SU-DHL-6 (cell line): ENCODE results near the gene TMEM239.

ENCODE experiments used
- H2AFZ ChIP-seq: fragments of 200-600 bp; sonication (generic); 2 replicates; pipeline ENCODE4 v1.6.1; 2014; ENCODE audit warnings: low read depth, mild to moderate bottlenecking, moderate library complexity, mixed read lengths, antibody characterized with exemption, low read length; ENCODE audit not compliant: severe bottlenecking
- H3F3A ChIP-seq: fragments of 200-600 bp; shearing (Covaris generic); 2 replicates; pipeline ENCODE4 v1.6.0; 2016; ENCODE audit warnings: antibody characterized with exemption, mild to moderate bottlenecking; ENCODE audit not compliant: insufficient read depth
- H3K27ac ChIP-seq: fragments of 200-600 bp; sonication (generic); 2 replicates; pipeline ENCODE4 v1.5.1; 2016; ENCODE audit warnings: low read depth, mild to moderate bottlenecking, low read length, moderate library complexity, mixed read lengths
- H3K27me3 ChIP-seq: fragments of 200-600 bp; sonication (generic), shearing (Covaris generic); 2 replicates; pipeline ENCODE4 v1.6.0; 2014; ENCODE audit warnings: mild to moderate bottlenecking, low read length
- H3K36me3 ChIP-seq: fragments of 200-600 bp; sonication (generic); 2 replicates; pipeline ENCODE4 v1.6.1; 2014; ENCODE audit warnings: mild to moderate bottlenecking, low read length, mixed read lengths
- H3K4me2 ChIP-seq: fragments of 300-600, 200-600 bp; shearing (Covaris generic), sonication (generic); 2 replicates; pipeline ENCODE4 v1.6.0; 2014; ENCODE audit warnings: low read length, low read depth, mild to moderate bottlenecking; ENCODE audit not compliant: poor library complexity, severe bottlenecking
- H3K4me3 ChIP-seq: fragments of 200-600 bp; sonication (generic); 2 replicates; pipeline ENCODE4 v1.5.1; 2014; ENCODE audit warnings: antibody characterized with exemption, low read length, mild to moderate bottlenecking, mixed read lengths; ENCODE audit not compliant: insufficient read depth, poor library complexity, severe bottlenecking
- H3K79me2 ChIP-seq: fragments of 200-600 bp; sonication (generic); 2 replicates; pipeline ENCODE4 v1.6.1; 2014; ENCODE audit warnings: mild to moderate bottlenecking, low read length, moderate library complexity; ENCODE audit not compliant: insufficient read depth
- H3K9ac ChIP-seq: fragments of 200-600 bp; sonication (generic); 2 replicates; pipeline ENCODE4 v1.7.0; 2014; ENCODE audit warnings: mild to moderate bottlenecking, low read length
- H3K9me2 ChIP-seq: fragments of 200-600 bp; sonication (generic); replicated peaks from 2 replicates; pipeline ENCODE4 v1.6.1; 2014; ENCODE audit warnings: low read length; ENCODE audit not compliant: insufficient read depth
- H3K9me3 ChIP-seq: fragments of 200-600 bp; sonication (generic); 2 replicates; pipeline ENCODE4 v1.6.1; 2014; ENCODE audit warnings: low read length, mixed read lengths; ENCODE audit not compliant: insufficient read depth
- H4K20me1 ChIP-seq: fragments of 200-600 bp; sonication (generic); 2 replicates; pipeline ENCODE4 v1.6.1; 2014; ENCODE audit warnings: low read depth, mild to moderate bottlenecking, antibody characterized with exemption, low read length, moderate library complexity, mixed read lengths
- EZH2phosphoT487 ChIP-seq: fragments of 200-600 bp; sonication (generic), shearing (Covaris generic); conservative IDR thresholded peaks from 2 replicates; pipeline ENCODE4 v1.6.1; 2018; ENCODE audit warnings: mild to moderate bottlenecking, antibody characterized with exemption, low read length, moderate library complexity, mixed read lengths
- TF ChIP-seq, protein P1 (sequence below): fragments of 200-600 bp; sonication (generic); IDR thresholded peaks from one replicate; pipeline ENCODE4 v1.5.1; 2017; ENCODE audit warnings: antibody characterized with exemption, mild to moderate bottlenecking, low read length, moderate library complexity; ENCODE audit not compliant: insufficient read depth, poor library complexity, severe bottlenecking

Gene TMEM239

DNA sequence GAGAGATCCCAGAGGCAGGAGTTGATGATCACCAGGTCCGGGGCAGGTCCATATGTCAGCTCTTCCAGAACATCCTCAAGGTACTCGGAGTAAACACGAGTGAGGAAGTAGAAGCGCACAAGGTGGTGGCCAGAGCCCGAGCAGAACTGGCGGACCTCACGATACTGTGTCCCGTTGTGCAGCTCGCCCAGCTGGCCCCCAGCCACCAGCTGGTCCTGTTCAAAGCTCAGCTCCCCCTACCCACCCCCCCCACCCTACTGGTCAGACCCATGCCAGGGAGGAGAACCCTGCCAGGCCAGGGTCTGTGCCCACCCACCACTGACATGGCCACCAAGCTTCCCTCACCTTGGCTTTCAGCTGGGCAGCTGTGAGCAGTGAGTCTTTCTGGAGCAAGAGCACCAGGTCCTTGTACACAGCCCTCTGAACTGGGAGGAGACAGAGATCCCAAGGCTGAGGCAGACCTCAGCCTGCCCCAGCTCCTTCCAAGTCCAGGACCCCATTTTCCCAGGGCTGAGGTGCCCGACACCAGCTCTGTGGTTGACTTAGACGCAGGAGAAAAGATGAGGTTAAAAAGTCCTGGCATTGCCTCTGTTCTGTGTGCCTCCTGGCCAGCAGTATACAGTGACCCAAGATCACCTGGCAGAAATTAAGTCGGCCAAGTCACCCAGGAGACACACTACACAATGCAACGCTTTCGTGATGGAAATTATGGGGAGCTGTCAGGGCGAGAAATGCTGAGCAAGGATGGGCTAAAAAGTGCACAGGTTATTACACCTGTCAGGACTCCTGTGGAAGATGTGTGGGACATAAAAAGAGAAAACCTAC is 22.9 kb downstream of the TMEM239 start:
- Histone ChIP-seq H3K4me2 (no peak overlapping the region), H3K79me2 (peaks cover 4% of the 10 kb centered on the region; the same call in 1 of the 2 replicates), H4K20me1 (no peaks in the 10 kb centered on the region), H3K9ac (no peak overlapping the region), H2AFZ (no peak overlapping the region), H3K9me3 (no peaks in the 10 kb centered on the region), H3F3A (no peaks in the 10 kb centered on the region), H3K27ac (no peak overlapping the region), H3K9me2 (no peaks in the 10 kb centered on the region), H3K4me3 (no peak overlapping the region), H3K36me3 (no peaks in the 10 kb centered on the region), H3K27me3 (no peaks in the 10 kb centered on the region)
- TF ChIP-seq, protein P1, sequence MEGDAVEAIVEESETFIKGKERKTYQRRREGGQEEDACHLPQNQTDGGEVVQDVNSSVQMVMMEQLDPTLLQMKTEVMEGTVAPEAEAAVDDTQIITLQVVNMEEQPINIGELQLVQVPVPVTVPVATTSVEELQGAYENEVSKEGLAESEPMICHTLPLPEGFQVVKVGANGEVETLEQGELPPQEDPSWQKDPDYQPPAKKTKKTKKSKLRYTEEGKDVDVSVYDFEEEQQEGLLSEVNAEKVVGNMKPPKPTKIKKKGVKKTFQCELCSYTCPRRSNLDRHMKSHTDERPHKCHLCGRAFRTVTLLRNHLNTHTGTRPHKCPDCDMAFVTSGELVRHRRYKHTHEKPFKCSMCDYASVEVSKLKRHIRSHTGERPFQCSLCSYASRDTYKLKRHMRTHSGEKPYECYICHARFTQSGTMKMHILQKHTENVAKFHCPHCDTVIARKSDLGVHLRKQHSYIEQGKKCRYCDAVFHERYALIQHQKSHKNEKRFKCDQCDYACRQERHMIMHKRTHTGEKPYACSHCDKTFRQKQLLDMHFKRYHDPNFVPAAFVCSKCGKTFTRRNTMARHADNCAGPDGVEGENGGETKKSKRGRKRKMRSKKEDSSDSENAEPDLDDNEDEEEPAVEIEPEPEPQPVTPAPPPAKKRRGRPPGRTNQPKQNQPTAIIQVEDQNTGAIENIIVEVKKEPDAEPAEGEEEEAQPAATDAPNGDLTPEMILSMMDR: no peak
- no peak for TF ChIP-seq EZH2phosphoT487

GRCh38 chr20:2839732-2840137 is 23.6 kb downstream of the TMEM239 start:
- H3F3A ChIP-seq: no peaks in the 10 kb centered on the region
- no peaks in the 10 kb centered on the region for H3K27me3 ChIP-seq
- H3K27ac ChIP-seq: no peak overlapping the region
- no peaks in the 10 kb centered on the region for H4K20me1 ChIP-seq
- no peak overlapping the region for H3K9ac ChIP-seq
- no peak overlapping the region for H2AFZ ChIP-seq
- H3K9me3 ChIP-seq: no peaks in the 10 kb centered on the region
- no peak overlapping the region for H3K4me3 ChIP-seq
- TF ChIP-seq, protein P1: no peak
- no peak for TF ChIP-seq EZH2phosphoT487
- H3K4me2 ChIP-seq: peak overlapping the region; percentile 71
- H3K79me2 ChIP-seq: peaks cover 4% of the 10 kb centered on the region; the same call in 1 of the 2 replicates
- no peaks in the 10 kb centered on the region for H3K9me2 ChIP-seq
- H3K36me3 ChIP-seq: no peaks in the 10 kb centered on the region

DNA sequence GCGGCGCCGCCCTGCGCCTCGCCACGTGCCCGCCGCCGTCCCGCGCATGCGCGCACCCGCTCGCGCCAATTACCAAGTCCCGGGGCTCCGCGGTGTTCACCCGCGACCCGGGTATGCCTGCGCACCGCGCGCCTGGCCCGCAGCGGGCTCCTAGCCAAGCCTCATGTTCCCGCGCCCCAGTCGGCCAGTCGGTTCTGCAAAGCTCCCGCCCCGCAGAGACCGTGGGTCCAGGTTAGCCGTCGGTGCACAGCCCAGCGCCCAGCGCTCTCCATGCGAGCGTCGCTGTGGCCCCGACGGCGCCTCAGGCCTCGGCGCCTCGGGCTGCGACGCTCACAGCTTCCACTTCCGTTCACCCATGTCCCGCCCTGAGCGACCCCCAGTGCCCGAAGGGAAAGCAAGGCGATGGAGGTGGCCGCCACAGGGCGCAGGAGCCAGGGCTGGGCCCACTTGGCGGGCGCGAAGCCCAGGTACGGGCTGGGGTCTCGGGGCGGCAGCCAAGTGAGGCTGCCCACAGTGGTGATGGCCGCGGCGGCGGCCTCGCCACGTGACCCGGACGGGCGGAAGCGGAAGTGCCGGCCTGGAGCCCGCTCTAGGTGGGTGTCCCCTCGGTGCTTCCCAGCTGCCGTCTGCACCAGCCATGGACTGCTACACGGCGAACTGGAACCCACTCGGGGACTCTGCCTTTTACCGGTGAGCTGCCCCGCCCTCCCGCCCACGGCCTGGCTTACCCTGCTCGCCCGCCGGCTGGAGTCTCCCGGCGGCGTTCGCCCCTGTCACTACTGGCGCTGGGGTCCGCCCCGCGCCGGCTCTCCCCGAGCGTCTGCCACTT is 24.2 kb downstream of the TMEM239 start, which contains the start of the genes PCED1A and VPS16:
PCED1A (minus strand) TSS at position 518 of the 829 bp plus-strand sequence. CDS start 743 bp downstream, outside the sequence.
VPS16 (plus strand) TSS at position 608 of the 829 bp plus-strand sequence; CDS start at position 638, 30 bp downstream.
- Histone ChIP-seq H3K9me2 (no peaks in the 10 kb centered on the region), H3K36me3 (no peaks in the 10 kb centered on the region)
- TF ChIP-seq EZH2phosphoT487: no peak
- TF ChIP-seq, protein P1: no peak

More for the DNA sequence above, 24.2 kb downstream of the TMEM239 start, which contains the start of the genes PCED1A and VPS16:
- H3K9ac ChIP-seq: peak within 1 kb of the TSS; percentile 64
- H3K27me3 ChIP-seq: no peaks in the 10 kb centered on the region
- H3K4me2 ChIP-seq: peak within 1 kb of the TSS; percentile 72
- H3K4me3 ChIP-seq: peak within 1 kb of the TSS; percentile 74
- no peaks in the 10 kb centered on the region for H4K20me1 ChIP-seq
- H3K79me2 ChIP-seq: peaks cover 4% of the 10 kb centered on the region; the same call in 1 of the 2 replicates
- H2AFZ ChIP-seq: peak within 1 kb of the TSS; percentile 100
- H3K27ac ChIP-seq: no peak within 1 kb of the TSS
- no peaks in the 10 kb centered on the region for H3K9me3 ChIP-seq
- no peaks in the 10 kb centered on the region for H3F3A ChIP-seq
